Measurements from ENCODE around the gene COL28A1. TPM values are rescaled to one million over a fixed set of nuclear protein-coding genes. Genes with fewer than 3 reads are reported as not detected.

COL28A1 gene
- total RNA-seq, 1 experiment from 2014 or later, result 0.81 TPM

DNA sequence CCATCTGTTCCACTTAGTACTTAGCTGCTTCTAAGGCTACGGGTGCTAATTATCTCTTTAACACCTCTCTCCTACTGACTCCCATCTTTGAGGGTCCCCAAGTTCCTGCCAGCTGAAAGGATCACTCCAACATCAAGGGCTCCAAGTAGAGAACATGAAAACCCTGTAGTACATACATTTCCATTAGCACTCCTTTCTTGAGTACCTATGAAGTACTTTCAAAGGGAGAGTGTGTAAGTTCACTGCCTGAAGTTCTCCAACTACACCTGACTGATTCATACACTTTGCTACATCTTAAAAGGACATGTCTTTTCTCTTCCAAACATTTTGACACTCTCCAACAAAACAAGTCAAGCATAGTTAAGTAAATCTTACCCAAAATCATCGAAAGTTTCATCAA is 113.8 kb downstream of the COL28A1 start:
- ATAC-seq (no peak), DNase-seq (ENCODE audit: low spot score) (no peak)
- POLR2A ChIA-PET, result no interaction called here
- no peak overlapping the region for H3K27ac Mint-ChIP-seq
- H3K27me3 Mint-ChIP-seq (ENCODE audit: low read depth), result no peaks in the 10 kb centered on the region
- H3K4me1 Mint-ChIP-seq, result peaks cover 6% of the 10 kb centered on the region
- H3K36me3 Mint-ChIP-seq, result no peaks in the 10 kb centered on the region
- no peaks in the 10 kb centered on the region for H3K9me3 Mint-ChIP-seq
- CTCF ChIA-PET, result no interaction called here
- no peak for TF ChIP-seq NFATC4 (CRISPR knock-in tag; IDR thresholded peaks at IDR 0.05)
- TF ChIP-seq, protein P1, sequence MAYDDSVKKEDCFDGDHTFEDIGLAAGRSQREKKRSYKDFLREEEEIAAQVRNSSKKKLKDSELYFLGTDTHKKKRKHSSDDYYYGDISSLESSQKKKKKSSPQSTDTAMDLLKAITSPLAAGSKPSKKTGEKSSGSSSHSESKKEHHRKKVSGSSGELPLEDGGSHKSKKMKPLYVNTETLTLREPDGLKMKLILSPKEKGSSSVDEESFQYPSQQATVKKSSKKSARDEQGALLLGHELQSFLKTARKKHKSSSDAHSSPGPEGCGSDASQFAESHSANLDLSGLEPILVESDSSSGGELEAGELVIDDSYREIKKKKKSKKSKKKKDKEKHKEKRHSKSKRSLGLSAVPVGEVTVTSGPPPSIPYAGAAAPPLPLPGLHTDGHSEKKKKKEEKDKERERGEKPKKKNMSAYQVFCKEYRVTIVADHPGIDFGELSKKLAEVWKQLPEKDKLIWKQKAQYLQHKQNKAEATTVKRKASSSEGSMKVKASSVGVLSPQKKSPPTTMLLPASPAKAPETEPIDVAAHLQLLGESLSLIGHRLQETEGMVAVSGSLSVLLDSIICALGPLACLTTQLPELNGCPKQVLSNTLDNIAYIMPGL (CRISPR knock-in tag; IDR thresholded peaks at IDR 0.05), result no peak
- TF ChIP-seq, protein P2, sequence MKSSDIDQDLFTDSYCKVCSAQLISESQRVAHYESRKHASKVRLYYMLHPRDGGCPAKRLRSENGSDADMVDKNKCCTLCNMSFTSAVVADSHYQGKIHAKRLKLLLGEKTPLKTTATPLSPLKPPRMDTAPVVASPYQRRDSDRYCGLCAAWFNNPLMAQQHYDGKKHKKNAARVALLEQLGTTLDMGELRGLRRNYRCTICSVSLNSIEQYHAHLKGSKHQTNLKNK (CRISPR knock-in tag; IDR thresholded peaks at IDR 0.05), result no peak
- TF ChIP-seq, protein P3, sequence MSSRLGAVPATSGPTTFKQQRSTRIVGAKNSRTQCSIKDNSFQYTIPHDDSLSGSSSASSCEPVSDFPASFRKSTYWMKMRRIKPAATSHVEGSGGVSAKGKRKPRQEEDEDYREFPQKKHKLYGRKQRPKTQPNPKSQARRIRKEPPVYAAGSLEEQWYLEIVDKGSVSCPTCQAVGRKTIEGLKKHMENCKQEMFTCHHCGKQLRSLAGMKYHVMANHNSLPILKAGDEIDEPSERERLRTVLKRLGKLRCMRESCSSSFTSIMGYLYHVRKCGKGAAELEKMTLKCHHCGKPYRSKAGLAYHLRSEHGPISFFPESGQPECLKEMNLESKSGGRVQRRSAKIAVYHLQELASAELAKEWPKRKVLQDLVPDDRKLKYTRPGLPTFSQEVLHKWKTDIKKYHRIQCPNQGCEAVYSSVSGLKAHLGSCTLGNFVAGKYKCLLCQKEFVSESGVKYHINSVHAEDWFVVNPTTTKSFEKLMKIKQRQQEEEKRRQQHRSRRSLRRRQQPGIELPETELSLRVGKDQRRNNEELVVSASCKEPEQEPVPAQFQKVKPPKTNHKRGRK (CRISPR knock-in tag; IDR thresholded peaks at IDR 0.05; ENCODE audit: borderline replicate concordance), result no peak
- TF ChIP-seq TEAD4 (CRISPR knock-in tag; IDR thresholded peaks at IDR 0.05), result no peak
- TF ChIP-seq, protein P4, sequence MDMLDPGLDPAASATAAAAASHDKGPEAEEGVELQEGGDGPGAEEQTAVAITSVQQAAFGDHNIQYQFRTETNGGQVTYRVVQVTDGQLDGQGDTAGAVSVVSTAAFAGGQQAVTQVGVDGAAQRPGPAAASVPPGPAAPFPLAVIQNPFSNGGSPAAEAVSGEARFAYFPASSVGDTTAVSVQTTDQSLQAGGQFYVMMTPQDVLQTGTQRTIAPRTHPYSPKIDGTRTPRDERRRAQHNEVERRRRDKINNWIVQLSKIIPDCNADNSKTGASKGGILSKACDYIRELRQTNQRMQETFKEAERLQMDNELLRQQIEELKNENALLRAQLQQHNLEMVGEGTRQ (CRISPR knock-in tag; IDR thresholded peaks at IDR 0.05), result no peak
- TF ChIP-seq GRHL2 (CRISPR knock-in tag; IDR thresholded peaks at IDR 0.05; ENCODE audit: insufficient replicate concordance, severe bottlenecking), result no peak
- no peak for TF ChIP-seq TP53 (CRISPR knock-in tag; IDR thresholded peaks at IDR 0.05)
- TF ChIP-seq, protein P5, sequence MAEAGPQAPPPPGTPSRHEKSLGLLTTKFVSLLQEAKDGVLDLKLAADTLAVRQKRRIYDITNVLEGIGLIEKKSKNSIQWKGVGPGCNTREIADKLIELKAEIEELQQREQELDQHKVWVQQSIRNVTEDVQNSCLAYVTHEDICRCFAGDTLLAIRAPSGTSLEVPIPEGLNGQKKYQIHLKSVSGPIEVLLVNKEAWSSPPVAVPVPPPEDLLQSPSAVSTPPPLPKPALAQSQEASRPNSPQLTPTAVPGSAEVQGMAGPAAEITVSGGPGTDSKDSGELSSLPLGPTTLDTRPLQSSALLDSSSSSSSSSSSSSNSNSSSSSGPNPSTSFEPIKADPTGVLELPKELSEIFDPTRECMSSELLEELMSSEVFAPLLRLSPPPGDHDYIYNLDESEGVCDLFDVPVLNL (CRISPR knock-in tag; IDR thresholded peaks at IDR 0.05; ENCODE audit: borderline replicate concordance, low read depth), result no peak
- TF ChIP-seq ATF1 (CRISPR knock-in tag; IDR thresholded peaks at IDR 0.05), result no peak
- no peak for TF ChIP-seq IRF2 (CRISPR knock-in tag; IDR thresholded peaks at IDR 0.05; ENCODE audit: borderline replicate concordance, low read depth)
- H3K4me3 Mint-ChIP-seq, result no peak overlapping the region

DNA sequence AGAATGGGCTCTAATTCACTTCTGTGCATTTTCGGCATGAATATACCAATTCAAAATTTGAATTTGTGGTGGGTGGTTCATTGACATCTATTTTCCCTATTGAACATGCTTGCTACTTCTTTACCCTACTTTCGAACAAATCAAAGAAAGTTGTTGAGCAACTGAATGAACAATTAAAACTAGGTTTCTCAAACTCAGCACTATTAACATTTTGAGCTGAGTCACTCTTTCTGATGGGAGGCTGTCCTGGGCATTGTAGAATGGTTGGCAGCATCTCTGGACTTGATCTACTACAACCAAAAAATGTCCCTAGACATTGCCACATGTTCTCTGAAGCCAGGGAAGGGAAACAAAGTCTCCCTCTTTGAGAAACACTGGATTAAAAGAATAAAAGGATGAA is 116.7 kb downstream of the COL28A1 start:
- ChIA-PET POLR2A (no interaction called here), CTCF (no interaction called here)
- Mint-ChIP-seq H3K36me3 (no peaks in the 10 kb centered on the region), H3K9me3 (no peaks in the 10 kb centered on the region), H3K4me1 (no peaks in the 10 kb centered on the region), H3K27me3 (ENCODE audit: low read depth) (no peaks in the 10 kb centered on the region), H3K4me3 (no peak overlapping the region), H3K27ac (no peak overlapping the region)
- ATAC-seq (no peak), DNase-seq (ENCODE audit: low spot score) (no peak)
- TF ChIP-seq ESRRA (CRISPR knock-in tag; IDR thresholded peaks at IDR 0.05; ENCODE audit: borderline replicate concordance) (no peak), ZNF232 (CRISPR knock-in tag; IDR thresholded peaks at IDR 0.05) (no peak), SOX15 (CRISPR knock-in tag; IDR thresholded peaks at IDR 0.05) (no peak), JUN (CRISPR knock-in tag; IDR thresholded peaks at IDR 0.05) (no peak), NFE2L1 (CRISPR knock-in tag; IDR thresholded peaks at IDR 0.05) (no peak), CREM (CRISPR knock-in tag; IDR thresholded peaks at IDR 0.05) (no peak), FOXK1 (CRISPR knock-in tag; IDR thresholded peaks at IDR 0.05) (no peak), MYBL2 (CRISPR knock-in tag; IDR thresholded peaks at IDR 0.05) (no peak)
- TF ChIP-seq, protein P6, sequence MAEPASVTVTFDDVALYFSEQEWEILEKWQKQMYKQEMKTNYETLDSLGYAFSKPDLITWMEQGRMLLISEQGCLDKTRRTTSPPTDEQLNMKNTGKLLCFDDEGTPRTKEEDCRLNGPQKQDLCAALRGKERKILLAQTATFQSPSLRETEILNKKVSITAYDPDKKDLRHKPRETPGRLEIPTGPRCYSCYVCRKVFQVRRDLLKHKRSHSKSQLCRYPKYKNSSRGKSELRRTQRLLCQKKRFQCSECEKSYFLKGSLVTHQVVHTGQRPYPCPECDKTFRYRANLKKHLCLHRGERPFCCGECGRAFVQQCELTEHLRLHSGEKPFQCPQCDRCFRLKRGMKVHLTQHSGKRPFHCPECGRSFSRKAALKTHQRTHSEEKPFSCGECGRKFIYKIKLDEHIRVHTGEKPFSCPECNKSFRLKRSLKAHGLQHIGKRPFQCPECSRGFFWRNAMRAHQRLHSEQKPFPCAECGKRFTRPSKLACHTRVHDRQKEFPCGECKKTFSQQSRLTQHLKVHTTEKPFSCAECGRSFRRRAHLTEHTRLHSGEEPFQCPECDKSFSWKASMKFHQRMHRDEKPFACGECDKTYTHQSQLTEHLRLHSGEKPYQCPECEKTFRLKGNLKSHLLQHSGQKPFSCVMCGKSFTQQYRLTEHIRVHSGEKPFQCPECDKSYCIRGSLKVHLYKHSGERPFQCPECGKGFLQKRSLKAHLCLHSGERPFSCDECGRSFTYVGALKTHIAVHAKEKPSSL (CRISPR knock-in tag; conservative IDR thresholded peaks at IDR 0.05), result no peak
- TF ChIP-seq, protein P7, sequence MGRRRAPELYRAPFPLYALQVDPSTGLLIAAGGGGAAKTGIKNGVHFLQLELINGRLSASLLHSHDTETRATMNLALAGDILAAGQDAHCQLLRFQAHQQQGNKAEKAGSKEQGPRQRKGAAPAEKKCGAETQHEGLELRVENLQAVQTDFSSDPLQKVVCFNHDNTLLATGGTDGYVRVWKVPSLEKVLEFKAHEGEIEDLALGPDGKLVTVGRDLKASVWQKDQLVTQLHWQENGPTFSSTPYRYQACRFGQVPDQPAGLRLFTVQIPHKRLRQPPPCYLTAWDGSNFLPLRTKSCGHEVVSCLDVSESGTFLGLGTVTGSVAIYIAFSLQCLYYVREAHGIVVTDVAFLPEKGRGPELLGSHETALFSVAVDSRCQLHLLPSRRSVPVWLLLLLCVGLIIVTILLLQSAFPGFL (CRISPR knock-in tag; IDR thresholded peaks at IDR 0.05; ENCODE audit: borderline replicate concordance), result no peak
- TF ChIP-seq, protein P4 (CRISPR knock-in tag; IDR thresholded peaks at IDR 0.05), result no peak
- TF ChIP-seq, protein P1 (CRISPR knock-in tag; IDR thresholded peaks at IDR 0.05), result no peak
- TF ChIP-seq, protein P8, sequence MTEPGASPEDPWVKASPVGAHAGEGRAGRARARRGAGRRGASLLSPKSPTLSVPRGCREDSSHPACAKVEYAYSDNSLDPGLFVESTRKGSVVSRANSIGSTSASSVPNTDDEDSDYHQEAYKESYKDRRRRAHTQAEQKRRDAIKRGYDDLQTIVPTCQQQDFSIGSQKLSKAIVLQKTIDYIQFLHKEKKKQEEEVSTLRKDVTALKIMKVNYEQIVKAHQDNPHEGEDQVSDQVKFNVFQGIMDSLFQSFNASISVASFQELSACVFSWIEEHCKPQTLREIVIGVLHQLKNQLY (CRISPR knock-in tag; IDR thresholded peaks at IDR 0.05), result no peak
